Adrenal gland (tissue), 12 donors: Measurements from ENCODE around the gene IL6. TPM values are rescaled to one million over a fixed set of nuclear protein-coding genes. Genes with fewer than 3 reads are reported as not detected.
"Not testable (repeated sequence)": the region's sequence is repeated elsewhere in the genome, so short reads cannot be mapped to it uniquely, and the experiment has no call there.

Source experiments
- DNase-seq, 7 donors: peaks; one replicate each; pipeline ENCODE4 v3.0.0-alpha.2; 2019 to 2020
- H3K27ac ChIP-seq, 5 donors: fragments of 200-600 bp; sonication (generic) in 4 of 5; 1 replicate in 3 of 5; 2 replicates in 2 of 5; pipeline versions ENCODE4 v1.5.1 to v1.8.0; 2016 to 2020; ENCODE audit warnings: mild to moderate bottlenecking in 1 of 5
- H3K27me3 ChIP-seq: fragments of 200-600 bp; 2 replicates; pipeline ENCODE4 v1.8.0; 2021
- H3K36me3 ChIP-seq, 2 donors: fragments of 200-600 bp; replicated peaks in 1 of 2; 1 replicate in 1 of 2; 2 replicates in 1 of 2; pipeline versions ENCODE4 v1.5.1 to v1.8.0; 2018 to 2022
- H3K4me1 ChIP-seq, 2 donors: fragments of 200-600 bp; replicated peaks in 1 of 2; 1 replicate in 1 of 2; 2 replicates in 1 of 2; pipeline versions ENCODE4 v1.5.1 to v1.8.0; 2018 to 2021
- H3K4me3 ChIP-seq, 4 donors: fragments of 200-600 bp; sonication (generic) in 3 of 4; one replicate each; pipeline ENCODE4 v1.5.1; 2016 to 2018
- H3K9me3 ChIP-seq, 3 donors: fragments of 200-600 bp; sonication (generic) in 1 of 3; replicated peaks in 1 of 3; 1 replicate in 2 of 3; 2 replicates in 1 of 3; pipeline versions ENCODE4 v1.5.1 to v1.8.0; 2016 to 2021
- POLR2A ChIP-seq, 2 donors: fragments of 450-650 bp; IDR thresholded peaks; one replicate each; pipeline ENCODE4 v1.6.1; 2017; ENCODE audit warnings: antibody characterized with exemption in 2 of 2, mild to moderate bottlenecking in 2 of 2, moderate library complexity in 1 of 2
- WGBS, 4 donors: extraction: QIAGEN DNeasy Blood & Tissue Kit in 2 of 4; methylation state at CpG; one replicate each; pipeline versions ENCODE4 v1.1.5 to v1.1.7; 2013 to 2017; 5-methylcytosine and 5-hydroxymethylcytosine counted together
- intact Hi-C, 2 donors: fragments of 100-400 bp; cut with DNase I; formaldehyde crosslinking; loops; one replicate each; pipeline versions ENCODE4 v1.14.1 to v1.15.0; 2022 to 2023
- polyA plus RNA-seq, 3 donors: library from polyadenylated mRNA; stranded (reverse); fragments of 200-250 nt in 2 of 3; fragments of 350-450 nt in 1 of 3; fragmentation: Illumina TruSeq in 1 of 3; extraction: RNeasy Lipid Tissue Mini Kit (QIAGEN cat#74804) in 1 of 3; gene quantifications; one replicate each; pipeline ENCODE4 v1.2.3, GENCODE V29; 2013 to 2014
- total RNA-seq, 9 donors: library from RNA; depleted of rRNA in 4 of 9; stranded (reverse); fragments of >200 nt in 4 of 9; fragments of 120-200 nt in 1 of 9; fragmentation: NEBNext Ultra II Directional in 1 of 9; extraction: Animal tissue kit (Norgen Biotek cat#: 25700) in 1 of 9; gene quantifications; one replicate each; pipeline versions ENCODE4 v1.1.0 to v1.2.4, GENCODE V29; 2013 to 2023
- TF ChIP-seq, protein P1 (sequence below), 6 experiments: fragments of 450-650 bp in 4 of 6; fragments of 200-600 bp in 2 of 6; sonication (generic) in 1 of 6; IDR thresholded peaks; 1 replicate in 5 of 6; 2 replicates in 1 of 6; pipeline versions ENCODE4 v1.5.1 to v1.8.0; 2016 to 2021; ENCODE audit warnings: antibody characterized with exemption in 6 of 6, mild to moderate bottlenecking in 2 of 6, moderate library complexity in 1 of 6
- donor health status: healthy with polysubstance abuse.
- donor health status: Bipolar disorder and iron deficiency.
- donor health status: DM: yes; HTN: yes; CAD: no.
- donor health status: DM: no; HTN: no; CAD: no.
- donor health status: DM: no; HTN: no; CAD: no.
- donor health status: DM: yes; HTN: yes; CAD: no.

Gene IL6
- total and polyA plus RNA-seq, 12 donors: 0.42 to 15.7 (median 1.0) TPM; not detected in 3

GRCh38 chr7:22771194-22771871 is 44.3 kb downstream of the IL6 start:
- H3K4me1 ChIP-seq: no peaks in the 10 kb centered on the region
- H3K4me3 ChIP-seq: no peak overlapping the region
- no peaks in the 10 kb centered on the region for H3K36me3 ChIP-seq
- TF ChIP-seq, protein P1, sequence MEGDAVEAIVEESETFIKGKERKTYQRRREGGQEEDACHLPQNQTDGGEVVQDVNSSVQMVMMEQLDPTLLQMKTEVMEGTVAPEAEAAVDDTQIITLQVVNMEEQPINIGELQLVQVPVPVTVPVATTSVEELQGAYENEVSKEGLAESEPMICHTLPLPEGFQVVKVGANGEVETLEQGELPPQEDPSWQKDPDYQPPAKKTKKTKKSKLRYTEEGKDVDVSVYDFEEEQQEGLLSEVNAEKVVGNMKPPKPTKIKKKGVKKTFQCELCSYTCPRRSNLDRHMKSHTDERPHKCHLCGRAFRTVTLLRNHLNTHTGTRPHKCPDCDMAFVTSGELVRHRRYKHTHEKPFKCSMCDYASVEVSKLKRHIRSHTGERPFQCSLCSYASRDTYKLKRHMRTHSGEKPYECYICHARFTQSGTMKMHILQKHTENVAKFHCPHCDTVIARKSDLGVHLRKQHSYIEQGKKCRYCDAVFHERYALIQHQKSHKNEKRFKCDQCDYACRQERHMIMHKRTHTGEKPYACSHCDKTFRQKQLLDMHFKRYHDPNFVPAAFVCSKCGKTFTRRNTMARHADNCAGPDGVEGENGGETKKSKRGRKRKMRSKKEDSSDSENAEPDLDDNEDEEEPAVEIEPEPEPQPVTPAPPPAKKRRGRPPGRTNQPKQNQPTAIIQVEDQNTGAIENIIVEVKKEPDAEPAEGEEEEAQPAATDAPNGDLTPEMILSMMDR (IDR thresholded peaks at IDR 0.05): no peak
- TF ChIP-seq POLR2A (IDR thresholded peaks at IDR 0.05): no peak
- H3K27ac ChIP-seq: no peak overlapping the region
- H3K9me3 ChIP-seq: no peaks in the 10 kb centered on the region
- intact Hi-C loops: no loop called here
- no peak for DNase-seq
- H3K27me3 ChIP-seq: no peaks in the 10 kb centered on the region
- WGBS, 4 donors: 82 to 96% (median 83%) methylated on average over 1 of the region's 1 CpG

DNA sequence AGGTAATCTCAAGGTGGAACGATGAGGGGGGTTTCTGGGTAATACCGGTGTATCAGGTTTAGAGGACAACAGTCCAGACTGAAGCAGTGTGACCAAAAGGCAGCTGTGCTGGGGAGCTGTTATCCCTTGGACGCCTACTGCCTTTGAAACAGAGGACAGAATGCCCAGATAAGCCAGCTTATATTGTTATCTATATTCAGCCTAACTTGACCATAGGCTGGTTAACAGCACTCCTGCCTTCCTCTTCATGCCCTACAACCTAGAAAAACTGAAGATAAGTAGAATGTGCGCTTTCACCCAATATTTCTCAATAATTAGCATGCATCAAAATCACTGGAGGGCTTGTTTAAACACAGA is 44.9 kb downstream of the IL6 start:
- no peak for TF ChIP-seq POLR2A (IDR thresholded peaks at IDR 0.05)
- TF ChIP-seq, protein P1 (IDR thresholded peaks at IDR 0.05): no peak
- no peaks in the 10 kb centered on the region for H3K36me3 ChIP-seq
- 59 to 78% (median 76%) methylated on average over 4 of the region's 4 CpGs for WGBS, 4 donors
- no peak for DNase-seq
- intact Hi-C loops: no loop called here
- no peak overlapping the region for H3K4me3 ChIP-seq
- no peaks in the 10 kb centered on the region for H3K27me3 ChIP-seq
- H3K4me1 ChIP-seq: no peaks in the 10 kb centered on the region
- no peaks in the 10 kb centered on the region for H3K9me3 ChIP-seq
- no peak overlapping the region for H3K27ac ChIP-seq

GRCh38 chr7:22772885-22773284 is 45.9 kb downstream of the IL6 start:
- H3K4me3 ChIP-seq: no peak overlapping the region
- no peaks in the 10 kb centered on the region for H3K9me3 ChIP-seq
- intact Hi-C loops: no loop called here
- no peaks in the 10 kb centered on the region for H3K27me3 ChIP-seq
- H3K36me3 ChIP-seq: no peaks in the 10 kb centered on the region
- 69 to 73% (median 71%) methylated on average over 4 of the region's 4 CpGs for WGBS, 4 donors
- TF ChIP-seq, protein P1 (IDR thresholded peaks at IDR 0.05): no peak
- TF ChIP-seq POLR2A (IDR thresholded peaks at IDR 0.05): no peak
- H3K27ac ChIP-seq: no peak overlapping the region
- DNase-seq: no peak
- H3K4me1 ChIP-seq: no peaks in the 10 kb centered on the region

GRCh38 chr7:22776964-22777363 is 50.0 kb downstream of the IL6 start:
- Histone ChIP-seq H3K27me3 (no peaks in the 10 kb centered on the region), H3K9me3 (no peaks in the 10 kb centered on the region), H3K27ac (no peak overlapping the region), H3K36me3 (no peaks in the 10 kb centered on the region), H3K4me1 (no peaks in the 10 kb centered on the region), H3K4me3 (no peak overlapping the region)
- TF ChIP-seq, protein P1 (IDR thresholded peaks at IDR 0.05): no peak
- TF ChIP-seq POLR2A (IDR thresholded peaks at IDR 0.05): no peak
- WGBS, 4 donors: 72 to 83% (median 81%) methylated on average over 4 of the region's 4 CpGs
- intact Hi-C loops: no loop called here
- no peak for DNase-seq

GRCh38 chr7:22779730-22780323 is 52.8 kb downstream of the IL6 start:
- H3K4me1 ChIP-seq, H3K27ac ChIP-seq, H3K27me3 ChIP-seq, H3K9me3 ChIP-seq, H3K36me3 ChIP-seq, DNase-seq, H3K4me3 ChIP-seq: not testable (repeated sequence)
- intact Hi-C loops: loop anchor here in 1 of 2 donors (5.0 kb wide), 1 partner anchor 223 kb away; no protein-coding TSS in a partner anchor
- 56 to 65% (median 61%) methylated on average over 4 of the region's 4 CpGs for WGBS, 4 donors
